ENCODE data around the gene CD99L2.

CD99L2 gene, protein sequence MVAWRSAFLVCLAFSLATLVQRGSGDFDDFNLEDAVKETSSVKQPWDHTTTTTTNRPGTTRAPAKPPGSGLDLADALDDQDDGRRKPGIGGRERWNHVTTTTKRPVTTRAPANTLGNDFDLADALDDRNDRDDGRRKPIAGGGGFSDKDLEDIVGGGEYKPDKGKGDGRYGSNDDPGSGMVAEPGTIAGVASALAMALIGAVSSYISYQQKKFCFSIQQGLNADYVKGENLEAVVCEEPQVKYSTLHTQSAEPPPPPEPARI

GRCh38 chrX:150898343-150899190 is at the start of gene CD99L2:
Gene CD99L2, minus strand, starts transcription at chrX:150898668. Its CDS starts 80 bp downstream, at chrX:150898588.
- peak; percentile 57 for DNase-seq

- no peak for DNase-seq
These were observed 45.8 kb upstream of the CD99L2 start for GRCh38 chrX:150944233-150944632.

DNA sequence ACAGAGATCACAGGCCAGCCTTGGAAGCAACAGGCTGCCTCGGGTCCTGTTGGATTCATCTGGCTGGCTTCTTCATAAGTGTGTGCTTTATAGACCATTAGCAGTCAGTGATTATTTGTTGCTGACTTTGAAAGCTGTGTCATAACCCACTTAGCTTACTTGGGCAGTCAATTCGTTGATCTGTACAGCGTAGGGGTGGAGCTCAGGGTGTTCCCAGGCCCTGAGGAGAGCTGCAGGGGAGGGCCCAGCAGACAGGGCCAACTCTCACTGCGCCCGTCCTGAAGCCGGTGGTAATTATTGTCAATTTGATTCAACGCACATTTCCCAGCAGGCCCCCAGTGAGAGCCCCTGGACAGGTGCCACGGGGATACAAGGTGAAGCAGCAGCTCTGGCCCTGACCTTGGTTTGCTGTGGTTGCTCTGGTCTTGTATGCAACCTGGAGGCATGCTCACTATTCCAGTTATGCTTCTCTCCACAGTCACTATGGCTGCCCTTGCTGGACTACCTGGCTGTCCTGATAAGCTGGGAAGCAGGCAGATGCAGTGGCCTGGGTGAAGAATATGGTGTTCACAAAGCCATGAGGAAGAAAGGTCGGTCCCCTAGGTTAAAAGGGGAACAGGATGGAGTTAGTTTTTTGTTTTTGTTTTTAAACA is 44.6 kb upstream of the CD99L2 start:
- no peak for DNase-seq

DNA sequence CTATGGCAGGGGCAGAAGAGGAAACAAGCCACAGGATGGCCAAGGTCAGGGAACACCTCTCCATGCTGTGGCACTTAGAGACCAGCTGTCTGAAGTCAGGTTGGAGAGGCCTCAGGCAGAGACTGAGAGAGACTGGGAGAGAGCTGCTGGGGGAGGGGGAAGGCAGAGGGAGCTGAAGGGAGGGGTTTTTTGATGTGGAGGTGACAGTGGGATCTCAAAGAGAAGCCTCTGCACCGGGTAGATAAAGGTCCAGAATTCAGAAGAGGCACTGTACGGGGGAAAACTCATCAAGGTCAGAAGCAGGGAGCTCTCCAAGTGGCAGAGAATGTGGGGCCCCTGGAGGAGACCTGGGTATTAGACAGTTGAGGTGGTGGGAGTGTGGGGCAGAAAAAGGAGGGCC is 43.1 kb upstream of the CD99L2 start:
- DNase-seq: no peak

DNA sequence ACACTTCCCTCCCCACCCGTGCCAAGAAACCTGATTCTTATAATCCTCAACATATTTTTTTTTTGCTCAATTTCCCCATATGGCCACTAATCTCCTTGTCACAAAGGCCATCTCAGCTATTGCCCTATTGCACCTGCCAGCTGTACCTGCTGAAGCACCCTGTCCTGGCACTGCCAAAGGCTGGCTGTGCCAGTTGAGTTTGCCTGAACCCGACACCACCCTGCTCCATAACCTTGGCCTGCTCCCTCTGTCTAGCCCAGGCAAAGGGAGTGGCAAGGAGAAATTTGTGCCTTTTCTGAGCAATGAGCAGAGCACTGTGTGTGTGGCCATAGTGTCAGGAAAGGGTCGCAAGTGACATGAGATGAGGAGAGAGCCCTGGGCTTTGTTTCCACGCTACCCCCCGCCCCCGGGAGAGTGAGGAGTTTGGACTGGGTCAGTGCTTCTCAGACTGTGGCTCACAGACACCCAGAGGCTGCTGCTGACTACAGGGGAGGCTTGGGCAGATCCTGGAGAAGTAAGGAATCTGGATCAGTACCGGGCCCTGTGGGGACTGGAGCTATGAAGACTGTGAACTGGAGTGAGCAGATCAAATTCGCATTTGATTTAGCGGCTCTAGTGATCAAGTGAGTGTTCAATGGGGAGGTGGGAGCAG is 42.5 kb upstream of the CD99L2 start:
- no peak for DNase-seq

- no peak for DNase-seq
These were observed 38.1 kb upstream of the CD99L2 start for GRCh38 chrX:150936556-150936955.

DNA sequence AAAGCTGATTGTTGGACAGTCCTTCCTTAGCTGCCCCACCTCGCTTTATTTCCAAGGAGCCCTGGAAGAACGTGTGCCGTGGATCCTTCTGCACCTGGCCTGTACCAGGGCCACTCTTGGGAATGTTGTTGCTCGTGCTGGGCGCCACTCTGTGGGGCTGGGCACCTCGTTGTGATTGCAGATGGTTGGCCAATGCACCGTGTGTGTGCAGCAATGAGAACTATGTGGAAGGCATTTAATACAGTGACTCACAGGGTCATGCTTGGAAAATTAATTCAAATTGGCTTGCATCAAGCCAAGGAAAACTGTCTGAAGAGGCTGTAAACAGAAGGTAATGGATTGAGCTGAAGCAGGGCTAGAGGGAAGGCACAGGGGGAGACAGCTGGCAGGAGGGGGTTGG is 37.0 kb upstream of the CD99L2 start:
- DNase-seq: no peak

- no peak for DNase-seq
These were observed 36.0 kb upstream of the CD99L2 start for GRCh38 chrX:150934453-150934852.

GRCh38 chrX:150933945-150934350 is 35.5 kb upstream of the CD99L2 start:
- no peak for DNase-seq

DNA sequence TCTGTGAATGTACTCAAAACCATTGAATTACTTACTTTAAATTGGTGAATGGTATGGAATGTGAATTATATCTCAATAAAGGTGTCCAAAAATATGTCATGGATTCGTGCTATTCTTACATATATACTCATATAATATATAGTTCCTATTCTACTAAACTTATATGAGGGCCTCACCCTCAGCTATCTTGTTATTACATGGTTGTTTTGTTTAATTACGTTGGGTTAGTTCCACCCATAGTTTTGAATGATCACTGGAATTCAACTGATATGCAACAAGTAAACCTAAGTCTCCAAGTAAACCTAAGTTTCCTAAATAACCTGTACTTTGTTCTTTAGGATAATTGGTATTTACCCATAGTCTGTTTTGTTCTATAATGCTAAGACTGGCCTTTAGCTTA is 30.6 kb upstream of the CD99L2 start:
- no peak for DNase-seq

- no peak for DNase-seq
These were observed 28.3 kb upstream of the CD99L2 start for GRCh38 chrX:150926791-150927190.

DNA sequence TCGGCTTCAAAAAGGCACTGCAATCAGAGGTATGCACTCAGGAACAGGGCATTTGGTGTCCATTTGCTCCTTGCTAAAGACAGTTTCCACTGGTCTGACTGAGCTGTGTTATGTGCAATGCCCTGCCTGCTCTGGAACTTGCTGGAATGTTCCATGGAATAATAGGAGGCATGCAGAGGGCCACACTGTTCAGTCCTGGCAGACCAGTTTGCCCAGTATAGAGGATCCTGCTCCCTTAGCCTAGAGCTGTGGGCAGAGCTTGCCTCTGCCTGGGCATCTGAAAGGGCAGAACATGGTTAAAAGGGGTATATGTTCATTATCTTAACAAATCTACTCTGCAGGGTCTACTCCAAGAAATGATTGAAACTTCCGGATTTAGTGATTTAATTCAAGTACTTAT is 27.8 kb upstream of the CD99L2 start:
- DNase-seq: no peak

DNA sequence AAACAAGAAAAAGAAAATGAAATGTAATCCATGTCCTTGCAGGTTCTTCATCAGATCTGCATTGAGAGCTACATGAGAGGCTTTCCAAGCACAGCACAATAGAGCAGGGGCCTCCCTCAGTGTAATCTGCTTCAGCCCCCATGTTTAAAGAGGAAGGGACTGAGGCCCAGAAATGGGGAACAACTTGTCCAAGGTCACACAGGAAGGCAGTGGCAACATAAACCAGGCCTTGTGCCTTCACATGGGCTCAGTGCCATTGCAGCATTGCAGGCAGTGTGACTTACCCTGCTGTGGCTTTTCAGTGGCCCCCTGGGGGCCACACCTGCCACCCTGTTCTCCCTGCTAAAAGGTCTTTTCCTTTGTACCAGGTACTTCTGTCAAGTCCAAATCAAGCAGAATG is 20.9 kb upstream of the CD99L2 start:
- DNase-seq: no peak

GRCh38 chrX:150913511-150913910 is 15.0 kb upstream of the CD99L2 start:
- DNase-seq: no peak

GRCh38 chrX:150907474-150907873 is 9.0 kb upstream of the CD99L2 start:
- DNase-seq: no peak

DNA sequence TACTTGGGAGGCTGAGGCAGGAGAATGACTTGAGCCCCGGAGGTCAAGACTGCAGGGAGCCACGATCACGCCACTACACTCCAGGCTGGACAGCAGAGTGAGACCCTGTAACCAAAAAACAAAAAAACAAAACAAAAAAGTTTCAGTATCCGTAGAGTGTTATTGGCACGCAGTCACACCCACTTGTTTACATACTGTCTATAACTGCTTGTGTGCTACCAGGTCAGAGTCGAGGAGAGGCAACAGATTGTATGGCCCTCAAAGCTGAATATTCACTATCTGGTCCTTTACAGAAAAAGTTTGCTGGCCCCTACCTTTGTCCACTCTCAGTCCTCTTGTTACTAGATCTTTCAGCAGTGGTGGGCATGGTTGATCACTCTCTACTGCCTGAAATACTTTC is 8.2 kb upstream of the CD99L2 start:
- no peak for DNase-seq

DNA sequence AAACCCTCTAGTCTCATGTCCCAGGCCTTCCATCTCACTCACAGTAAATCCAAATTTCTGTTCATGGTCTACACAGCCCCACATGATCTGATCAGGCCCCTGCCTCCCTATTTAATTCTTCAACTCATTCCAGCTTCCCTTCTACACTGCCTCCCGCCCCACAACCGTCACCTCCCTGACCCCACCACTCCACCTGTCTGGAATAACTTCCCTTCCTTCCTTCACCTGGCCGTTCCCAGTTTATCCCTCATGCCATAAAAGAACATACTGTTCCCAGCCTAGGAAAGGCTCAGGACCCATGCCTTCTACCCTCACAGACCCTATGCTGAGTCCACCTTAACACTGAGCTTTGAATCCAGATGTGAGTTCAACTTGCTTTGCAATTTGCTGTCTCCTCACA is 6.8 kb upstream of the CD99L2 start:
- no peak for DNase-seq

GRCh38 chrX:150903110-150903508 is 4.6 kb upstream of the CD99L2 start:
- no peak for DNase-seq

- DNase-seq: no peak
These were observed 4.1 kb upstream of the CD99L2 start for GRCh38 chrX:150902434-150903109.

DNA sequence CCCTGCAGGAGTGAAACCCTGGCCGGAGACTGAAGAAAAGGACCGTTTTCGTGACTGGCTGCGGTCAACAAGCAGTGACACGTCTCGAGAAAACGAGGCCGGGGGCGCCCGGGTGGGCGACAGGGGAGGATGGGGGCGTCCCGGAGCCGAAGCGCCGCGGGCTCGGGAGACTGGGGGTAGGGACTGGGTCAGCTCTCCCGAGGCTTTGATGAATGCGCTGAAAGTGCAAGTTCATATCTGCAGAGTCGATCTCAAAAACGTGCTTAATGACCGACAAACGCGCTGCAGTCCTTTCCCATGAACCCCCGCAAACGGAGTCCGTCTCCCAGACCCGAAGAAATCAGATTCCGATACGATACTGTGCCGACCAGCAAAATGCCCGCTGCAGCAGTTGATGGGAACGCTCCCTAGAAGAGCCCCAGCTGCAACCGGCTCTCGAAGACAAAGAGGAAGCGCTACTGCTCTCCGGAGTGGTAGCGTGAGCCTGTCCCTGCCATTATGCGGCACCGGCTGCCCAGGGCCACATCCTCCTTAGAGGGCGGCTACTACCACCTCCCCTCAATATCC is 806 bp upstream of the CD99L2 start:
- no peak for DNase-seq

GRCh38 chrX:150897421-150898320 is 797 bp downstream of the CD99L2 start:
- no peak for DNase-seq
